Esophagus squamous epithelium (tissue), 4 donors: ENCODE results near the gene PCDHA1.
A peak's percentile ranks its signal among the peaks of the same experiment; 100 is the strongest.

Experiments used
- POLR2A ChIP-seq, 4 donors: fragments of 450-650 bp; IDR thresholded peaks; one replicate each; pipeline ENCODE4 v1.6.1; 2017; ENCODE audit warnings: antibody characterized with exemption in 4 of 4, mild to moderate bottlenecking in 4 of 4, moderate library complexity in 3 of 4
- TF ChIP-seq, protein P1 (sequence below), 6 experiments: fragments of 450-650 bp in 4 of 6; fragments of 200-600 bp in 2 of 6; sonication (generic) in 2 of 6; IDR thresholded peaks; one replicate each; pipeline ENCODE4 v1.5.1; 2016 to 2019; ENCODE audit warnings: antibody characterized with exemption in 6 of 6, mild to moderate bottlenecking in 4 of 6, moderate library complexity in 4 of 6

DNA sequence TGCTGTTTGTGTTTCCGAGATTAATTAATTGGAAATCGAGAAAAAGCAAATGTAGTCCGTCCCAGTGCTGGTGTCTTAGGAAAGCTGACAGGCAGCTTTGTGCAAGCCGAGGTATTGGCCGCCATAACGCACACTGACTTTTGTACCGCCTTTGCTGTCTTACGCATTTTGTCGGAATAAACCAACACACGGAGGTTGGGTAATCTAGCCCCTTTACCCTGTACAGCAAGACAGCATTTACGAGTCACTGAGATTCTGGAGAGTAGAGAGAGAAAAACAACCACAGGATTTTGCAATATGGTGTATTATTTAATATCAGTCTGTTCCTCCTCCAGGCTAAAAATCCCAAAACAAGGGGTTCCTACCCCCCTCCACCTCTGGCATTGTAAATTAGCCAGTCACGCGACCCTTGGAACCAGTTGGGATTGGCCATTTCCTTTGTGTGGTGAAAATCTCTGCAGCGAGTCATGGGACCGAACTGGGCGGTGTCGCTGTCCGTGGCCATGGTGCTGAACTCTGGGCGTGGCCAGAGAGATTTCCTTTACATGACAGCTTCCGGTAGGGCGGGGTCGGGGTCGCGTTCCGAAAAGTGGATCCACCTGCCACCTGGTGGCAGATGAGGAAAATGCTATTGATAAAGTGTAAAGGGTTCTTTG, 255.0 kb downstream of the PCDHA1 start:
- TF ChIP-seq, protein P1, sequence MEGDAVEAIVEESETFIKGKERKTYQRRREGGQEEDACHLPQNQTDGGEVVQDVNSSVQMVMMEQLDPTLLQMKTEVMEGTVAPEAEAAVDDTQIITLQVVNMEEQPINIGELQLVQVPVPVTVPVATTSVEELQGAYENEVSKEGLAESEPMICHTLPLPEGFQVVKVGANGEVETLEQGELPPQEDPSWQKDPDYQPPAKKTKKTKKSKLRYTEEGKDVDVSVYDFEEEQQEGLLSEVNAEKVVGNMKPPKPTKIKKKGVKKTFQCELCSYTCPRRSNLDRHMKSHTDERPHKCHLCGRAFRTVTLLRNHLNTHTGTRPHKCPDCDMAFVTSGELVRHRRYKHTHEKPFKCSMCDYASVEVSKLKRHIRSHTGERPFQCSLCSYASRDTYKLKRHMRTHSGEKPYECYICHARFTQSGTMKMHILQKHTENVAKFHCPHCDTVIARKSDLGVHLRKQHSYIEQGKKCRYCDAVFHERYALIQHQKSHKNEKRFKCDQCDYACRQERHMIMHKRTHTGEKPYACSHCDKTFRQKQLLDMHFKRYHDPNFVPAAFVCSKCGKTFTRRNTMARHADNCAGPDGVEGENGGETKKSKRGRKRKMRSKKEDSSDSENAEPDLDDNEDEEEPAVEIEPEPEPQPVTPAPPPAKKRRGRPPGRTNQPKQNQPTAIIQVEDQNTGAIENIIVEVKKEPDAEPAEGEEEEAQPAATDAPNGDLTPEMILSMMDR (IDR thresholded peaks at IDR 0.05) = peak; percentile 30 to 85 (median 62)
- TF ChIP-seq POLR2A (IDR thresholded peaks at IDR 0.05) = peak in 1 of 4 donors; percentile 12
